ENCODE results near the gene TAF3.

Gene TAF3

DNA sequence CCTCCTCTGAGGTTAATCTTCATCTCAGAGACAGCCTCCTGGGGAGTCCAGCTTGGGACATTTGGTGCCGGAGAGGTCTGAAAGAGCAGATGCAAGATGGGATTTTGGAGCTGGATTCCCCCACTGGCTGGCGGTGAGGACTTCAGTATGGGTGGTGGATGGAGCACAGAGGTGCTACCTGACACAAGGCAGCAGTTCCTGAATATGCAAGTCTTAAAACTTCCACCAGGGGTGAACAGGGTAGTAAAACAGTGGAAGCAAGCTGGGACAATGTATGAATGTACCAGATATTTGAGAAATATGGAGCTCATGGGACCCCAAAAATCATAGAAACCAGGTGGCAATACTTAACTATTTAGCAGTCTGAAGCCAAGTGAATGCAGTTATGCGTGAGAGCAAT is 4.8 kb upstream of the TAF3 start:
- DNase-seq = no peak

GRCh38 chr10:7817576-7817975 is 729 bp upstream of the TAF3 start:
- no peak for DNase-seq

GRCh38 chr10:7817984-7818294 is 366 bp upstream of the TAF3 start:
- no peak for DNase-seq

GRCh38 chr10:7819121-7819460 is 786 bp downstream of the TAF3 start:
- no peak for DNase-seq

- DNase-seq = no peak
Measured at GRCh38 chr10:7824251-7824650, 5.9 kb downstream of the TAF3 start.

- DNase-seq = no peak
Measured at GRCh38 chr10:7826971-7827370, 8.7 kb downstream of the TAF3 start.

DNA sequence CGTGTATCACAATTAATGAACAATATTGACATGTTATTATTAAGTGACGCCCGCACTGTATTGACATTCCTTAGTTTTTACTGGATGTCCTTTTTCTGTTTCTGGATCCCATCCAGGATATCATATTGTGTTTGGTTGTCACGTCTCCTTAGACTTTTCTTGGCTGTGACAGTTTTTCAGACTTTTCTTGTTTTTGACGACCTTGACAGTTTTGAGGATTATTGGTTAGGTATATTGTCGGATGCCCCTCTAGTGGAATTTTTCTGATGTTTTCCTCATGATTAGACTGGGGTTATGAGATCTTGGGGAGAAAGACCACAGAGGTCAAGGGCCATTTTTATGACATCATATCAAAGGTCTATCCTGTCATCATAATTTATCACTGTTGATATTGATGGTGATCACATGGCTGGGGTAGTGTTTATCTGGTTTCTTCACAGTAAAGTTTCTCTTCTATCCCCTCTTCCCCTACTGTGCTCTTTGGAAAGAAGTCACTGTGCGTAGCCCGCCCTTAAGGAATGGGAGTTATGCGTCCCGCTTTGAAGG is 11.1 kb downstream of the TAF3 start:
- DNase-seq = no peak

DNA sequence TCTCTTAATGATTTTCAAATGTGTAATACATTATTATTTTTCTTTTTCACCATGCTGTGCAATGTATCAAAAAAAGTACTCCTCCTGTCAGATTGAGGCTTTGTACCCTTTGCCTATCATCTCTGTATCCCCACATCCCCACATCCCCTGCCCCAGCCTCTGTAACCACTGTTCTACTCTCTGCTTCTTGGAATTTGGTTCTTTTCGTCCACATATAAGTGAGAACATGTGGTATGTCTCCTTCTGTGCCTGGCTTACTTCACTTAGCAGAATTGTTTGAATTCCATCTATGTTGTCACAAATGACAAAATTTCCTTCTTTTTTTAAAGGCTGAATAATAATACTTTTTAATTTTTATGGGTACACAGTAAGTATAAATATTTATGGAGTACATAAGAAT is 13.8 kb downstream of the TAF3 start:
- DNase-seq = no peak

DNA sequence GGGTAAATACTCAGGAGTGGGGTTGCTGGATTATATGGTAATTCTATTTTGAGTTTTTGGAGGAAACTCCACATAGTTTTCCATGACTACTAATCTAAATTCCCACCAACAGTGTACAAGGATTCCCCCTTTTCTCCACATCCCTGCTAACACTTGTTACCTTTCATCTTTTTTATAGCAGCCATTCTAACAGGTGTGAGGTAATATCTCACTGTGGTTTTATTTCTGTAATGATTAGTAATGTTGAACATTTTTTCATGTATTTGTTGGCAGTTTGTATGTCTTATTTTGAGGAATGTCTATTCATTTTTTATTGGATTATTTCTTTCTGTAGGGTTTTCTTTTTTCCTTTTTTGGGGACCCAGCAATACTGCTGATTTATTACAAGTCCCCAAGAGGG is 14.9 kb downstream of the TAF3 start:
- DNase-seq = no peak

GRCh38 chr10:7834262-7834661 is 16.0 kb downstream of the TAF3 start:
- DNase-seq = no peak

DNA sequence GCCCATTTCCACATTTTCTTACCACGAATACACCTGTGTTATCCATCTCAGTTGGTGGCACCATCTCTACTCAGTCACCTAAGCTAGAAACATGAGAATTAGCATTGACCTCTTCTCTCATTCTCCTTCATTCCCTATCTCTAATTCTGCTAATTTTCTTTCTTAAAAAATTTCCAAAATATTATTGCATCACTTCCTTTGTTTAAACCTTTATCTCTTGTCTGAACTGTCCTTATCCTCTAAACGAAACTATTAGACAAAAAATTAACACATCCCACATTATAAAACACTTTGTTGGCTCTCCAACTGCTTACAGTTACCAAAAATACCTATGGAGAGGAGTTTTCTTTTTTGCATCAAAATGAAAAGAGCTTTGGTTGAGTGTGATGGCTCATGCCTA is 18.3 kb downstream of the TAF3 start:
- DNase-seq = no peak

- no peak for DNase-seq
Measured at GRCh38 chr10:7846591-7846990, 28.3 kb downstream of the TAF3 start.

- no peak for DNase-seq
Measured at GRCh38 chr10:7853226-7853842, 35.0 kb downstream of the TAF3 start.

- DNase-seq = no peak
Measured at GRCh38 chr10:7853890-7854289, 35.6 kb downstream of the TAF3 start.

DNA sequence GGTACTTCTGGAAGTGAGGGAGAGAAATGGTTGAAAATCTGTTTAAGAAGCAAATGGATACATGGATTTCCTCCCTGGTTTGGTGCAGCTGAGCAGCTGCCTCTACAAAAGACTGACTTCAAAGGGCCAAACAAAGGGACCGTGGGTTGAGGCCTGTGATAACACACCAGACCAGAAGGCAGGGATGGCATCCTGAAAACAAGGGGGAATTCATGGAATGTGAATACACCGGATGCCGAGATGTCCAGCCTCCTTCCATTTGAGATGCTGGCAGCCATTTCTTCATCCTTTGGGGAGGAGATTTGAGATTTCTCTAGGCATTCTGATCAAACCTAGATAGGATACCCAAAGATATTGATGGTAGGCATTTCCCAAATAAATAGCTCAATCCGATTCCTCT is 36.9 kb downstream of the TAF3 start:
- DNase-seq = no peak

DNA sequence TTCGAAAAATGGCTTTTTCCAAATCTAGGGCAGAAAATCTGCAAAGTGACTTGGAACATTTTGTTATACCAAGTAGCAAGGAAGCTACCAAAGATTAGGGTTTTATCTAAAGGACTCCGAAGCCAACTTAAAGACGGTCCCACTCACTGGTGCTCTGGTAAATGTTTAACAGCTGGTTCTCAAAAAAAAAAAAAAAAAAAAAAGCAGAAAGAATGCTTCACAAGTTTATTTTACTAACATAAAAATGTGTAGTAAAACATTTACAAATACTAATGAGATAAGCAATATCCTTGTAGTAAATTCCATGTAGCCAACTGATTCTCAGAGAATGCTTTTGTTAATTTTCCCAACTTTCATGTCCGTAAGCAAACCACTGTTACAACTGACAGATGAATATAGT is 38.4 kb downstream of the TAF3 start:
- no peak for DNase-seq

GRCh38 chr10:7857262-7857661 is 39.0 kb downstream of the TAF3 start:
- DNase-seq = no peak

DNA sequence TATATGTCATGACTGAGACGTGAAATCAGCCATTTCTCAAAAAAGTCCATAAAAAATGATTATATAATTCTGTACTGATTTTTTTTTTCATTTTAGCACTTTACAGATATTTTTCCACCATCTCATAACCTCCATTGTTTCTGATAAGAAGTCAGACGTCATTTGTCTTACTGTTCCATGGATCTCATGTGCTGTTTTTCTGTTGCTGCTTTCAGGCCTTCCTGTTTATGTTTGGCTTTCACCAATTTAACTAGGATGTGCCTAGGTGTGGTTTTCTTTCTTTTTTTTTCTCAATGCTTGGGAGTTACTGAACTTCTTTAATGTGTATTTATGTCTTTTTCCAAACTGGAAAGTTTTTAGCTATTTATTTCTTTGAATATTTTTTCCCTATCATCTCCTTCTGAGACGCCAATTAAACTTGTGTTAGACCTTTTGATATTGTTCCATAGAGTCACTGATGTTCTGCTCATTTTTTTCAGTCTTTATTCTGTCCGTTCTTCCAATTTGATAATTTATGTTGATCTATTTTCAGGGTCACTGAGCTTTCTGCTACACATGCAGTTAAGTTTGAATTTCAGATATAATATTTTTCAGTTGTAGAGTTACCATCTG is 43.3 kb downstream of the TAF3 start:
- no peak for DNase-seq

DNA sequence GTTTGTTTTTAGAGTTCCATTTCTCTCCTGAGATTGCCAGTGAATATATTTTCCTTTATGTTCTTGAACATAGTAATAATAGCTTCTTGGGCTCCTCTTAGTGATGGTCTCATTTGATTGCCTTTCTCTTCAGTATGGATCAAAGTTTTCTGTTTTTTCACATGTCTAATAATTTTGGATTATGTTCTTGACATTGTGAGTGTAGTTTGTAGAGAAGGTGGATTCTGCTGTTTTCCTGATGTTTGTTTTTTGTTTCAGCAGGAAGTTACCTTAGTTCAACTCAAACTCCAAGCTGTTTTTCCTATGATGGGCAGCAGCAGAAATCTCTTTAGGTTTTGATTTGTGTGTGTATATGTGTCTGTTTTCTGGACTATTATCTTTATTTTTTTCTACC is 43.8 kb downstream of the TAF3 start:
- DNase-seq = no peak

GRCh38 chr10:7866176-7866575 is 47.9 kb downstream of the TAF3 start:
- DNase-seq = no peak

DNA sequence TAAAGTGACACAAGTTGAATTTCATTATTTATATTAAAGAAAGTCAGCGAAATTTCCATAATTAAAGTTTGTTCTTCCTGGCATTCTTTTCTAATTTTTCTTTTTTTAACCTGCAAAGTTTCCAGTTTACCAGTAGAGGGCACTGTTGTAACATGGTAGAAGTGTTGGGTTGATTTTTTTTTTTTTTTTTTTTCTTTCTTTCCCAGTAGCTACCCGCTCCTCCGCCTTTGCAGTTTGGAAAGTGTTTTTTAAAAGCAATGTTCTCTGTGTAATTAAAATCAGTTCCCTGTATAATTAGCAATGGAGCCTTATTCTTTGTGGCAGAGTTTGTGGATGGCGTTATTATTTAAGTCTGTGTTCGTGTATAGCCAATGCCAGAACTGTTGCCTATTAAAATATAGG is 53.7 kb downstream of the TAF3 start:
- DNase-seq = no peak

- DNase-seq = no peak
Measured at GRCh38 chr10:7874864-7875263, 56.6 kb downstream of the TAF3 start.

- no peak for DNase-seq
Measured at GRCh38 chr10:7876541-7877127, 58.3 kb downstream of the TAF3 start.

GRCh38 chr10:7881119-7881518 is 62.8 kb downstream of the TAF3 start:
- no peak for DNase-seq

DNA sequence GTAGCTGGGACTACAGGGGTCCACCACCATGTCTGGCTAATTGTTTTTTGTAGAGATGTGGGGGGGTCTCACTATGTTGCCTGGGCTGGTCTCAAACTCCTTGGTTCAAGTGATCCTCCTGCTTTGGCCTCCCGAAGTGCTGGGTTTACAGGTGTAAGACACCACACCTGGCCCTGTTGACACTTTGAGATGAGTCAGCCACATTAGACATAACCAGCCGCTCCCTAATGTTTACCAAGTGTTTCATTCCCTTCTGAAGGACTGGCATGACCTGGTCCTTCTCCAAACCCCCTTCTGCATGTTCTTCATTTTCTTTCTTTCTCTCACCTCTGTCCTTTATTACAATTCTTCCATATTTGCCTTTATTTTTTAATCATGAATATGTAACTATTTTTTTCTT is 67.8 kb downstream of the TAF3 start:
- DNase-seq = no peak
